ENCODE results near the gene VASP. TPM values are rescaled to one million over a fixed set of nuclear protein-coding genes. Genes with fewer than 3 reads are reported as not detected.

VASP gene
- total RNA-seq, 6 experiments from 2014 or later = 19.4 to 64.1 (median 30.6) TPM

DNA sequence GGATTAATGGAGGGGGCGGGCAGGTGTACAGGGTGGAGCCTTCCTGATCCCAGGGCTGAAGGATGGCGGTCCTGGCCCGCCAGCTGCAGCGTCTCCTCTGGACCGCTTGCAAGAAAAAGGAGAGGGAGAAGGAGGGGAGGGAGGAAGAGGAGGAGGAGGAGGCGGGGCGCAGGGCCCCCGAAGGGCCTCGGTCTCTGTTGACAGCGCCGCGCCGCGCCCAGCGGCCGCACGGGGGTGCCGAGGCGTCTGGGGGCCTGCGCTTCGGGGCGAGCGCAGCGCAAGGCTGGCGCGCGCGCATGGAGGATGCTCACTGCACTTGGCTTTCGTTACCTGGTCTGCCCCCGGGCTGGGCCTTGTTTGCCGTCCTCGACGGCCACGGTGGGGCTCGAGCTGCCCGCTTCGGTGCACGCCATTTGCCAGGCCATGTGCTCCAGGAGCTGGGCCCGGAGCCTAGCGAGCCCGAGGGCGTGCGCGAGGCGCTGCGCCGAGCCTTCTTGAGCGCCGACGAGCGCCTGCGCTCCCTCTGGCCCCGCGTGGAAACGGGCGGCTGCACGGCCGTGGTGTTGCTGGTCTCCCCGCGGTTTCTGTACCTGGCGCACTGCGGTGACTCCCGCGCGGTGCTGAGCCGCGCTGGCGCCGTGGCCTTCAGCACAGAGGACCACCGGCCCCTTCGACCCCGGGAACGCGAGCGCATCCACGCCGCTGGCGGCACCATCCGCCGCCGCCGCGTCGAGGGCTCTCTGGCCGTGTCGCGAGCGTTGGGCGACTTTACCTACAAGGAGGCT is 8.7 kb upstream of the VASP start, which contains the start of gene PPM1N:
PPM1N (plus strand) TSS at position 33 of the 785 bp plus-strand sequence; CDS start at position 63, 30 bp downstream.
- no peak within 1 kb of the TSS for H3K27ac ChIP-seq
- TF ChIP-seq, protein P1, sequence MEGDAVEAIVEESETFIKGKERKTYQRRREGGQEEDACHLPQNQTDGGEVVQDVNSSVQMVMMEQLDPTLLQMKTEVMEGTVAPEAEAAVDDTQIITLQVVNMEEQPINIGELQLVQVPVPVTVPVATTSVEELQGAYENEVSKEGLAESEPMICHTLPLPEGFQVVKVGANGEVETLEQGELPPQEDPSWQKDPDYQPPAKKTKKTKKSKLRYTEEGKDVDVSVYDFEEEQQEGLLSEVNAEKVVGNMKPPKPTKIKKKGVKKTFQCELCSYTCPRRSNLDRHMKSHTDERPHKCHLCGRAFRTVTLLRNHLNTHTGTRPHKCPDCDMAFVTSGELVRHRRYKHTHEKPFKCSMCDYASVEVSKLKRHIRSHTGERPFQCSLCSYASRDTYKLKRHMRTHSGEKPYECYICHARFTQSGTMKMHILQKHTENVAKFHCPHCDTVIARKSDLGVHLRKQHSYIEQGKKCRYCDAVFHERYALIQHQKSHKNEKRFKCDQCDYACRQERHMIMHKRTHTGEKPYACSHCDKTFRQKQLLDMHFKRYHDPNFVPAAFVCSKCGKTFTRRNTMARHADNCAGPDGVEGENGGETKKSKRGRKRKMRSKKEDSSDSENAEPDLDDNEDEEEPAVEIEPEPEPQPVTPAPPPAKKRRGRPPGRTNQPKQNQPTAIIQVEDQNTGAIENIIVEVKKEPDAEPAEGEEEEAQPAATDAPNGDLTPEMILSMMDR (IDR thresholded peaks at IDR 0.05) = no peak
- no peak for TF ChIP-seq POLR2A (IDR thresholded peaks at IDR 0.05)
- intact Hi-C loops (cut with DNase I) = no loop called here

DNA sequence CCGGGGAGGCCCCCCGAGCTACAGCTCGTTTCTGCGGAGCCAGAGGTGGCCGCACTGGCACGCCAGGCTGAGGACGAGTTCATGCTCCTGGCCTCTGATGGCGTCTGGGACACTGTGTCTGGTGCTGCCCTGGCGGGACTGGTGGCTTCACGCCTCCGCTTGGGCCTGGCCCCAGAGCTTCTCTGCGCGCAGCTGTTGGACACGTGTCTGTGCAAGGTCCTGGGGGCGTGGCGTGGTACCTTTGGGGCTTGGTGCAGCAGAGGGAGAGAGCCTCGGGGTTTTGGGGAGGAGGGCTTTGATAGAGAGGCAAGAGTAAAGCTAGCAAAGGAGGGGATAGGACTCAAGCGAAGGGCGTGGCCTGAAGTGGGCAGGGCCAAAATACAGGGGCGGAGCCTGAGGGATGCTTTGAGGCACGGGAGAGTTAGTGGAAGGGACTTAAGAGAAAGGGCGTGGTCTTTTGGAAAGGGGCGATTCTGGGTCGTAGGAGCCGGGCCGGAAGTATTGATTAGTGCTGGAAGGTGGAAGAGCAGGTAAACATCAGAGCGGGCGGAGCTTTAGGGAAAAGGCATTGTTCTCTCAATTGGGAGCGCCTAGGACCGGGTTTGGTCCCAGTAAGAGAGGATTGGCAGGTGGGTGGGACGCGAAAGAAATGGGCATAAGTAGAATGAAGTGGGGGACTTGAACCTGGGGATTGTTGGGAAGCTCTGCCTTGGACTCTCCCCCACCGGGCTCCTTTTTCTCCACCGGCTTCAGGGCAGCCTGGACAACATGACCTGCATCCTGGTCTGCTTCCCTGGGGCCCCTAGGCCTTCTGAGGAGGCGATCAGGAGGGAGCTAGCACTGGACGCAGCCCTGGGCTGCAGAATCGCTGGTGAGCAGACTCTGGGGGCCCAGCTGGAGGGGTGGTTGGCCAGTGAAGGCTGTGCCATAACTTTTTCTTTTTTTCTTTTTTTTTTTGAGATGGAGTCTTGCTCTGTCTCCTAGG is 7.8 kb upstream of the VASP start:
- intact Hi-C loops (cut with DNase I) = no loop called here
- Histone ChIP-seq H3K27me3 (no peaks in the 10 kb centered on the region), H3K27ac (no peak overlapping the region), H3K36me3 (no peaks in the 10 kb centered on the region), H3K4me1 (peaks cover 0 to 21% (median 0%) of the 10 kb centered on the region in 4 donors), H3K9me3 (no peaks in the 10 kb centered on the region), H3K4me3 (no peak overlapping the region)
- WGBS (ENCODE audit: insufficient coverage, low coverage, low lambda C conversion rate, missing lambda C conversion rate) = 14% methylated on average over 28 of the region's 37 CpGs
- TF ChIP-seq, protein P1 (IDR thresholded peaks at IDR 0.05) = no peak
- no peak for TF ChIP-seq POLR2A (IDR thresholded peaks at IDR 0.05)
- ATAC-seq (peak; percentile 44 to 65 (median 56)), DNase-seq (peak; percentile 72 to 83 (median 82))

More for the DNA sequence above, 8.7 kb upstream of the VASP start, which contains the start of gene PPM1N:
- peaks cover 0 to 21% (median 0%) of the 10 kb centered on the region in 4 donors for H3K4me1 ChIP-seq
- no peaks in the 10 kb centered on the region for H3K27me3 ChIP-seq
- peak within 1 kb of the TSS in 1 of 3 donors; percentile 65 for H3K4me3 ChIP-seq
- DNase-seq (peak in 1 of 3 donors; percentile 45), ATAC-seq (peak in 1 of 4 donors; percentile 4)
- WGBS (ENCODE audit: insufficient coverage, low coverage, low lambda C conversion rate, missing lambda C conversion rate) = 4% methylated on average over 17 of the region's 89 CpGs
- no peaks in the 10 kb centered on the region for H3K9me3 ChIP-seq
- no peaks in the 10 kb centered on the region for H3K36me3 ChIP-seq

DNA sequence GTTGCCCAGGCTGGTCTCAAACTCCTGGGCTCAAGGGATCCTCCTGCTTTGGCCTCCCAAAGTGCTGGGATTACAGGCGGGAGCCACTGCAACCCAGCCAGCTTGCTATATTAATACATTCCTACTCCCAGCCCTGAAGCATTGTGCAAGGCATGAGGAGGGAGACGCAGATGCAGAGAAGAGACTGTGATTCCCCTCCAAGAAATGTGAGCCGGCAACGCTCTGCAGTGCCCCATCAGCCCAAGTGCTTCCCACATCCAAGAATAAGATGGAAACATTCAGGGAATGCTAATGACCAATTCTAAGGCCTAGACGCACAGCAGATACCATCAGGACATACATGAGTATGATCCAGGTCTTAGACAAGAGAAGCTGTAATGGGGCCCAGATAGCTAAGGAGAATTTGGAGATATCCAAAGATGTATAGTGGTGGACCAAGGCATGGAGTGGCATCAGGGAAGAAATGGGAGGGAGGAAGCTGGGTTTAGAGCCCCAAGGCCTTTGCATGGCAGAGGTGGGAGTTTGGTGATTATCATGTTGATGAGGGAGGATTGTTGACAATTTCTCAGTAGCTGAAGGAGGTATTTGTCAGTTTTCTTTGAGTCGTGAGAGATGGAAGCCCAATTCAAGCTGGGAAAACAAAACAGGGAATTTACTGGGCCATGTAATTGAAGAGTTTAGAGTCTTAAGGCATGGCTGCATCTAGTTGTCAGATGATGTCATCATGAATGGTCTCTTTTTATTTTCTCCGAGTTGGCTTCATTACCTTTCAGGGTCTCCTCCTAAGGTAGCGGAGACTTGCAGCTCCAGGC is 6.2 kb upstream of the VASP start:
- Histone ChIP-seq H3K9me3 (no peaks in the 10 kb centered on the region), H3K4me1 (peaks cover 0 to 28% (median 0%) of the 10 kb centered on the region in 4 donors), H3K4me3 (no peak overlapping the region), H3K27ac (no peak overlapping the region), H3K36me3 (no peaks in the 10 kb centered on the region), H3K27me3 (no peaks in the 10 kb centered on the region)
- DNase-seq (no peak), ATAC-seq (no peak)
- intact Hi-C loops (cut with DNase I) = no loop called here
- TF ChIP-seq POLR2A (IDR thresholded peaks at IDR 0.05) = no peak
- TF ChIP-seq, protein P1 (IDR thresholded peaks at IDR 0.05) = no peak
- WGBS (ENCODE audit: insufficient coverage, low coverage, low lambda C conversion rate, missing lambda C conversion rate) = 87% methylated on average over 5 of the region's 8 CpGs

DNA sequence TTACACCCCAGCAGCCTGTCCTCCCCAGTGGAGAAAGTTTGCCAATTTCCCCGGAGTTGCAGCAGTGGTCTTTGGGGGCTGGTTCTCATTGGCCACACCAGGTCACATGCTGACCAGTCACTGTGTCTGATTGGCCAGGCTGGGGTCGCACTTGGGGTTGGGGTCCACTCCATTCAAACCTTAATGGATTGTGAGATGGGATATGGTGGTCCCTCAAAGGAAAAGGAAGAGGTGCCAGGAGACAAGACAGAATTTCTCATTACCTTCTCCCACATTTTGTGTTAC is 5.6 kb upstream of the VASP start:
- H3K9me3 ChIP-seq = no peaks in the 10 kb centered on the region
- no peak overlapping the region for H3K4me3 ChIP-seq
- no peaks in the 10 kb centered on the region for H3K36me3 ChIP-seq
- H3K4me1 ChIP-seq = peaks cover 0 to 23% (median 0%) of the 10 kb centered on the region in 4 donors
- no peak overlapping the region for H3K27ac ChIP-seq
- no peak for DNase-seq
- 80% methylated on average over 2 of the region's 2 CpGs for WGBS (ENCODE audit: insufficient coverage, low coverage, low lambda C conversion rate, missing lambda C conversion rate)
- intact Hi-C loops (cut with DNase I) = no loop called here
- no peak for TF ChIP-seq POLR2A (IDR thresholded peaks at IDR 0.05)
- TF ChIP-seq, protein P1 (IDR thresholded peaks at IDR 0.05) = no peak
- no peaks in the 10 kb centered on the region for H3K27me3 ChIP-seq
- no peak for ATAC-seq

Measured in right lobe of liver (tissue), 6 donors.